CD4-positive, CD25-positive, alpha-beta regulatory T cell (primary cell): ENCODE results near the gene CLN5. TPM values are rescaled to one million over a fixed set of nuclear protein-coding genes. Genes with fewer than 3 reads are reported as not detected.

ENCODE experiments used
- ATAC-seq, 2 donors: fragments of 150-1000 bp; cut with Tn5 transposase; one replicate each; pipeline ENCODE4 v1.10.0; 2021; ENCODE audit warnings: low read depth in 2 of 2, moderate number of reproducible peaks in 2 of 2, moderate library complexity in 1 of 2
- DNase-seq, 3 donors: peaks; one replicate each; pipeline versions ENCODE4 v3.0.0 to v3.0.0-alpha.2; 2012 to 2022; ENCODE audit warnings: mixed read lengths in 1 of 3
- H3K27ac ChIP-seq: one replicate; pipeline ENCODE4 v1.7.0; 2013; ENCODE audit warnings: mild to moderate bottlenecking, low read length; ENCODE audit not compliant: insufficient read depth, poor library complexity, severe bottlenecking
- H3K27me3 ChIP-seq: one replicate; pipeline ENCODE4 v1.7.0; 2013; ENCODE audit warnings: low read length; ENCODE audit not compliant: control insufficient read depth, insufficient read depth
- H3K36me3 ChIP-seq: one replicate; pipeline ENCODE4 v1.7.0; 2013; ENCODE audit warnings: mild to moderate bottlenecking, low read length, moderate library complexity; ENCODE audit not compliant: control insufficient read depth, insufficient read depth
- H3K4me1 ChIP-seq: 2 replicates; pipeline ENCODE4 v1.7.0; 2013; ENCODE audit warnings: mild to moderate bottlenecking, low read length; ENCODE audit not compliant: insufficient read depth, control insufficient read depth, poor library complexity, severe bottlenecking
- H3K4me3 ChIP-seq: one replicate; pipeline ENCODE4 v1.7.0; 2013; ENCODE audit warnings: low read depth, mild to moderate bottlenecking, low read length, moderate library complexity
- H3K9me3 ChIP-seq, 2 experiments: 1 replicate in 1 of 2; 2 replicates in 1 of 2; pipeline ENCODE4 v1.7.0; 2013; ENCODE audit warnings: low read length in 2 of 2, mild to moderate bottlenecking in 1 of 2, moderate library complexity in 1 of 2; ENCODE audit not compliant: control insufficient read depth in 2 of 2
- H3K27ac Mint-ChIP-seq, 3 donors: one replicate each; pipeline ENCODE4 v1.8.0; 2020 to 2022; ENCODE audit warnings: mild to moderate bottlenecking in 3 of 3, mixed read lengths in 3 of 3, moderate library complexity in 2 of 3
- H3K27me3 Mint-ChIP-seq: one replicate; pipeline ENCODE4 v1.8.0; 2022; ENCODE audit warnings: mild to moderate bottlenecking, mixed read lengths
- H3K36me3 Mint-ChIP-seq: one replicate; pipeline ENCODE4 v1.8.0; 2020; ENCODE audit warnings: mixed read lengths
- H3K4me1 Mint-ChIP-seq, 4 donors: one replicate each; pipeline ENCODE4 v1.8.0; 2020 to 2022; ENCODE audit warnings: mixed read lengths in 4 of 4, mild to moderate bottlenecking in 1 of 4
- H3K4me3 Mint-ChIP-seq, 4 donors: one replicate each; pipeline ENCODE4 v1.8.0; 2020 to 2022; ENCODE audit warnings: mild to moderate bottlenecking in 4 of 4, mixed read lengths in 4 of 4, moderate library complexity in 3 of 4
- H3K9me3 Mint-ChIP-seq, 7 donors: one replicate each; pipeline ENCODE4 v1.8.0; 2020 to 2022; ENCODE audit warnings: mixed read lengths in 7 of 7, mild to moderate bottlenecking in 3 of 7, moderate library complexity in 2 of 7
- polyA plus RNA-seq, 4 donors: library from polyadenylated mRNA; unstranded; fragments of 300-500 nt; fragmentation: Illumina TruSeq; gene quantifications; one replicate each; pipeline ENCODE4 v1.2.3, GENCODE V29; 2021
- total RNA-seq: library from RNA; stranded (reverse); gene quantifications from one replicate; pipeline ENCODE4 v1.2.3, GENCODE V29; 2022

The CLN5 gene
- total and polyA plus RNA-seq, 5 donors from 2014 or later: 27.3 to 45.5 (median 39.0) TPM

DNA sequence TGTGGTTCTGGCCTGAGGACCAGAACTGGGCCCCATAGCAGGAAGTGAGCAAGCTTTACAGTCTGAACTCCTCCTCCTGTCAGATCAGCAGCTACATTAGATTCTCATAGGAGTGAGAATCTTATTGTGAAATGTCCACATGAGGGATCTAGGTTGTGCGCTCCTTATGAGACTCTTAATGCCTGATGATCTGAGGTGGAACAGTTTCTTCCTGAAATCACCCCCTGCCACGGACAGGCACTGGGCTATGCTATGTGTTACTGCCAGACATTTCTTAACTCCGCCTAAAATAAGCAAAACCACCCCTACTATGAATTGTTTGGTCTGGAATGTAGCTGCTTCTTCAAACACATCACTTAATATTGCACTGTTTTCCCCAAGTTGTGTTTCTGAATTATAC, 30.5 kb downstream of the CLN5 start:
- H3K9me3 ChIP-seq: no peaks in the 10 kb centered on the region
- peak overlapping the region in 2 of 3 donors; percentile 38 to 50 for H3K27ac Mint-ChIP-seq
- H3K9me3 Mint-ChIP-seq: no peaks in the 10 kb centered on the region
- peaks cover 21% of the 10 kb centered on the region for H3K36me3 Mint-ChIP-seq
- peak overlapping the region; percentile 97 to 100 (median 98) for H3K4me3 Mint-ChIP-seq
- peaks cover 81% of the 10 kb centered on the region for H3K4me1 ChIP-seq
- H3K27ac ChIP-seq: peak overlapping the region; percentile 7
- peaks cover 28% of the 10 kb centered on the region for H3K36me3 ChIP-seq
- no peaks in the 10 kb centered on the region for H3K27me3 ChIP-seq
- peaks cover 5% of the 10 kb centered on the region for H3K27me3 Mint-ChIP-seq
- ATAC-seq (no peak), DNase-seq (no peak)
- H3K4me3 ChIP-seq: peak overlapping the region; percentile 41
- H3K4me1 Mint-ChIP-seq: peaks cover 46 to 79% (median 61%) of the 10 kb centered on the region in 4 donors

DNA sequence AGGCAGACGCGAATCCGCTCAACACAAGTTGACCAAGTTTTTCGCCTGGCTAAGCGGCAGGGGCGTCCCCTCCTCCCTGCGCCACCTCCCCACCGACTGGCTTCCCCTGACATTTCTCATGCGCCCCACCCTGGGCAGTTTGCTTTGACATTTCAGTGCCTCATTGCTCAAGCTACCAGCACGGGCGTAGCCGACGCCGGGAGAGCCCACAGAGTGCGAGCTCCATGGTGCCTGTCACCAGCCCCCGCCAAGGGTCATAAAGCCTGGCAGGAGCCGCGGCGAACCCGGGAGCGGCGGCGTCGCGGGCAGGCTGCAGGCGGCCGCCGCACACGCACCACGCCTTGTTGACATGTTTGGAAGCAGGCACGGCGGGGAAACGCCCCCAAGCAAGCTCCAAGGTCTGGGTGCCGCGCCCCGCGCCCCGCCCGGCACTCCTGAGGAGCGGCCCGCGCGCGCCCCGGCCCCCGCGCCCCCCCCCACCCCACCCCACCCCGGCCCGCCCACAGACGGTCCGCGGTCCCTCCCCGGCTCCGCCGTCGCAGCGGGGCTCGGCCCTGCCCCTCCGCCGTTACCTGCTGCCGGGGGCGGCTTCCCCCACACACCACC, 34.5 kb downstream of the CLN5 start:
- Histone ChIP-seq H3K36me3 (peaks cover 7% of the 10 kb centered on the region), H3K4me3 (peak overlapping the region; percentile 95), H3K9me3 (no peaks in the 10 kb centered on the region), H3K27ac (peak overlapping the region; percentile 98), H3K4me1 (peaks cover 54% of the 10 kb centered on the region), H3K27me3 (no peaks in the 10 kb centered on the region)
- H3K27ac Mint-ChIP-seq: peak overlapping the region; percentile 95 to 97 (median 96)
- peaks cover 36 to 63% (median 48%) of the 10 kb centered on the region in 4 donors for H3K4me1 Mint-ChIP-seq
- H3K36me3 Mint-ChIP-seq: peaks cover 9% of the 10 kb centered on the region
- DNase-seq: peak; percentile 76 to 89 (median 77)
- peak overlapping the region; percentile 97 to 100 (median 98) for H3K4me3 Mint-ChIP-seq
- ATAC-seq: peak; percentile 47 to 65
- H3K27me3 Mint-ChIP-seq: peaks cover 10% of the 10 kb centered on the region
- no peaks in the 10 kb centered on the region for H3K9me3 Mint-ChIP-seq

DNA sequence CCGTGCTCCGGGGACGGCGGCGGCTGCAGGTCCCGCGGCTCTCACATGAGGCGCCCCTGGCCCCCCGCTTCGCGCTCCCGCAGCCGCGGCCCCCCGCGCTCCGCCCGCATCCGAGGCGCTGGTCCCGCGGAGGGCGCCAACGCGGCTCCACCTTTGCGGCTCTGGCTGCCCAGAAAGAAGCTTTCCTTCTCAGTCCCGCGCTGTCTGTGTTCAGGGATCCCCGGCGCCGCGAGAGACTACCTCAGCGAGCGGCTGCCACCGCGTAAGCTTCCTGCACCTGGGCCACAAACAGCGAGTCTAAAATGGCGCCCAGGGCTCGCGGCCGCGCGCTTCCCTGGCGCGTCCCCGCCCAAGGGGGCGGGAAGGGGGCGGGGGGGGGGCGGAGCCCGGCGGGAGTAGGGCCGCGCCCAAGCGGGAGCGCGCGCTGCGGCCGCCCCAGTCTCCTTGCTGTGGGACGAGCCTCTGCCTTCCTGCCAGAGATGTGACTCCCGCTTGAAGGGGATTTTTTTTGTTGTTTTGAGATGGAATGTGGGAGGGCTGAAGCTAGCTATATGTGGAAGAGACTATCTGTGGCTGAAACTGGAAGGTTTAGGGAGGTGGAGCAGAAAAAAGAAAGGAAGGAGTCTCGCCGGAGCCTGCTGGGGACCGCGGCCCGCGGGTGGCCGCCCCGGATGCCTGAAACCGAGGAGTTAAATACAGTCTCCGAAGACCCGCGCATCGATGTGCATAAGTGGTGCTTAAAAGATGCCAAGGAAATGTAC, 35.2 kb downstream of the CLN5 start, which contains the start of gene FBXL3:
TSS of gene FBXL3 (minus strand) at position 299 of the 761 bp plus-strand sequence. CDS start 5,299 bp downstream, outside the sequence.
- H3K27ac Mint-ChIP-seq: peak within 1 kb of the TSS; percentile 96 to 100 (median 97)
- H3K27me3 ChIP-seq: no peaks in the 10 kb centered on the region
- DNase-seq (peak; percentile 80 to 90 (median 87)), ATAC-seq (peak; percentile 74 to 75)
- H3K9me3 ChIP-seq: no peaks in the 10 kb centered on the region
- H3K4me1 ChIP-seq: peaks cover 47% of the 10 kb centered on the region
- H3K36me3 ChIP-seq: peaks cover 7% of the 10 kb centered on the region
- peak within 1 kb of the TSS; percentile 98 for H3K27ac ChIP-seq
- H3K36me3 Mint-ChIP-seq: peaks cover 9% of the 10 kb centered on the region
- no peaks in the 10 kb centered on the region for H3K9me3 Mint-ChIP-seq
- H3K4me1 Mint-ChIP-seq: peaks cover 32 to 57% (median 42%) of the 10 kb centered on the region in 4 donors
- peak within 1 kb of the TSS; percentile 95 for H3K4me3 ChIP-seq
- peak within 1 kb of the TSS; percentile 97 to 100 (median 98) for H3K4me3 Mint-ChIP-seq
- H3K27me3 Mint-ChIP-seq: peaks cover 10% of the 10 kb centered on the region

DNA sequence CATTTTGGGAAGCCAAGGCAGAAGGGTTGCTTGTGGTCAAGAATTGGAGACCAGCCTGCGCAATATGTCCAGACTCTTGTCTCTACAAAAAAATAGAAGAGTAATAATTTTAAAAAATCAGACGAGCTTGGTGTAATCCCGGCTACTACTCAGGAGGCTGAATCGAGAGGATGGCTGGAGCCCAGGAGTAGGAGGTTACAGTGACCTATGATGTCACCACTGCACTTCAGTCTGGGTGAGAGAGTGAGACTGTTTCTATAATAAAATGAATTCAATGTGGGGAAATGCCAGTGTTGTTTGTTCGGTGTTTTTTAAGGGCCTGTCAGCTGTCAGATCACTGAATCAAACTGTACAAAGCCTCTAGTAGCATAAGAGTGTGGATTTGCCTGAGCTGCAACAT, 36.3 kb downstream of the CLN5 start:
- H3K4me1 ChIP-seq: peaks cover 35% of the 10 kb centered on the region
- peak in 1 of 3 donors; percentile 20 for DNase-seq
- no peaks in the 10 kb centered on the region for H3K9me3 ChIP-seq
- peaks cover 22 to 45% (median 32%) of the 10 kb centered on the region in 4 donors for H3K4me1 Mint-ChIP-seq
- H3K9me3 Mint-ChIP-seq: no peaks in the 10 kb centered on the region
- H3K36me3 ChIP-seq: peaks cover 7% of the 10 kb centered on the region
- peaks cover 10% of the 10 kb centered on the region for H3K27me3 Mint-ChIP-seq
- peak overlapping the region; percentile 91 to 98 (median 96) for H3K4me3 Mint-ChIP-seq
- no peak overlapping the region for H3K27ac ChIP-seq
- H3K27me3 ChIP-seq: no peaks in the 10 kb centered on the region
- ATAC-seq: no peak
- H3K4me3 ChIP-seq: peak overlapping the region; percentile 88
- H3K27ac Mint-ChIP-seq: peak overlapping the region in 2 of 3 donors; percentile 91 to 96
- H3K36me3 Mint-ChIP-seq: peaks cover 6% of the 10 kb centered on the region

DNA sequence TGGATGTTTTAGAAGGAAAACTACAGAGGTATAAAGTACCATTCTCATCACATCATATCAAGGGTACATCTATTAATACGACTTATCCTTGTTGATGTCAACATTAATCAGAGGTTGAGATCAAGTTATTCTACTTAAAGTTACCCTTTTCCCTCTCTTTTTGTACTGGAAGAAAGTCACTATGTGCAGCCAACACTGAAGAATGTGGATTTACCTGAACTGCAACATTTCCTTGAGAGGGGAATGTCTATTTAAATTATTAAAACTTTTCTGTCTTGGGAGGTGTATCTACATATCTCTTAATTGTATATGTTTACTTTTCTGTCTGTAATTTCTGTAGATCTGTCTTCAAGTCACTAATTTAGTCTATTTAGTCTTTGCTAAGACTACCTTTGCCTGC, 37.6 kb downstream of the CLN5 start:
- H3K27ac Mint-ChIP-seq: no peak overlapping the region
- H3K4me3 ChIP-seq: no peak overlapping the region
- H3K4me3 Mint-ChIP-seq: peak overlapping the region in 2 of 4 donors; percentile 33 to 84
- no peaks in the 10 kb centered on the region for H3K9me3 Mint-ChIP-seq
- no peaks in the 10 kb centered on the region for H3K9me3 ChIP-seq
- H3K27me3 Mint-ChIP-seq: peaks cover 10% of the 10 kb centered on the region
- no peaks in the 10 kb centered on the region for H3K36me3 Mint-ChIP-seq
- ATAC-seq (no peak), DNase-seq (no peak)
- peaks cover 11 to 35% (median 24%) of the 10 kb centered on the region in 4 donors for H3K4me1 Mint-ChIP-seq
- H3K27ac ChIP-seq: no peak overlapping the region
- H3K27me3 ChIP-seq: no peaks in the 10 kb centered on the region
- no peaks in the 10 kb centered on the region for H3K36me3 ChIP-seq
- peaks cover 23% of the 10 kb centered on the region for H3K4me1 ChIP-seq

DNA sequence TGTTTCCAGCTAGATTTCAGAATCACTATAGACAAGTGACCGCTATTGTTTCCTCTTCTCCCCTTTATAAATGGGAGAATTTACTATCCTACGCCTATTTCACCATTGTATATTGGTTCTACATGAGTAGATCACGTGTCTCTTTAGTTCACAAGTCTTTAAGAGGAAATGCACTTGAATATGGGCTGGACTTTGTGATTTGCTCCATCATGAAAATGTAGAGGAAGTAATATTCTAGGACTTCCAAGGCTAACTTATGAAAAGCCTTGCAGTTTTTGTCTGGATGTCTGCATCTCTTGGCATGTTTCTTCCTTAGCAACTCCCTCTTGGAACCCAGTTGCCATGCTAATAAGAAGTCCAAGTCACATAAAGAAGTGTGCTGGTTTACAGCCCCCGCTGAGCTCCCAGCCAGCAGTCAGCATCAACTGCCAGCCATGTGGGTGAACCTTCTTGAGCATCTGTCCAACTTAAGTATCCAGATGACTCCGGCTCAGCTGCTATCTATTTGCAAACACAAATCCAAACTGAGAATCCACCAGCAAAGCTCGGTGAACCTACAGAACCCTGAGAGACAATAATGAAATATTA, 39.9 kb downstream of the CLN5 start:
- no peaks in the 10 kb centered on the region for H3K9me3 Mint-ChIP-seq
- H3K27me3 Mint-ChIP-seq: peaks cover 9% of the 10 kb centered on the region
- H3K27ac Mint-ChIP-seq: no peak overlapping the region
- Histone ChIP-seq H3K27me3 (no peaks in the 10 kb centered on the region), H3K36me3 (no peaks in the 10 kb centered on the region), H3K4me3 (no peak overlapping the region), H3K9me3 (no peaks in the 10 kb centered on the region), H3K27ac (no peak overlapping the region), H3K4me1 (peaks cover 8% of the 10 kb centered on the region)
- ATAC-seq (no peak), DNase-seq (no peak)
- H3K4me1 Mint-ChIP-seq: peaks cover 7 to 18% (median 10%) of the 10 kb centered on the region in 4 donors
- no peak overlapping the region for H3K4me3 Mint-ChIP-seq
- no peaks in the 10 kb centered on the region for H3K36me3 Mint-ChIP-seq

DNA sequence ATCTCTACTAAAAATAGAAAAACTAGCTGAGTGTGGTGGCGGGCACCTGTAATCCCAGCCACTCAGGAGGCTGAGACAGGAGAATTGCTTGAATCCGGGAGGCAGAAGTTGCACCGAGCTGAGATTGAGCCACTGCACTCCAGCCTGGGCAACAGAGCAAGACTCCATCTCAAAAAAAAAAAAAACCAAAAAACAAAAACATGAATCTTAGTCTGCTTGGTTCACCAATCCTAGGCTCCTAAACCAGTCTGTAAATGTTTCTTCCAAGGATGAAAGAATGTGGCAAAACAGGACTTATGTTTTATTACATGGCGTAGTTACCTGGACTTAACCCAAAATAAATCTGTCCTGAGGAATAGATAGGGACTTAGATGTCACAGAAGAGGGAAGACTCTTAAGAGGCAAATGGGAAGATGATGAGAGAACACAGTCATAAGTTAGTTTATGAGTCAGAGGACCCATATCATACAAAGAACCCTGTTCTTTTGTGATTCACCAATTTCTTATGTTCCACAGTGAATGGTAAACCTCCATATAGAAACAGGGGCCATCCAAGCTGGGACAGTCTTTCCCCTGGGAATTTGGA, 41.9 kb downstream of the CLN5 start:
- ATAC-seq (no peak), DNase-seq (no peak)
- Histone ChIP-seq H3K4me3 (no peak overlapping the region), H3K27me3 (no peaks in the 10 kb centered on the region), H3K4me1 (no peaks in the 10 kb centered on the region), H3K36me3 (no peaks in the 10 kb centered on the region), H3K27ac (no peak overlapping the region), H3K9me3 (no peaks in the 10 kb centered on the region)
- Mint-ChIP-seq H3K27ac (no peak overlapping the region), H3K9me3 (no peaks in the 10 kb centered on the region), H3K27me3 (peaks cover 5% of the 10 kb centered on the region), H3K36me3 (no peaks in the 10 kb centered on the region), H3K4me3 (no peak overlapping the region), H3K4me1 (no peaks in the 10 kb centered on the region)
